A673 (cell line): ENCODE data around the gene GSE1. TPM values are rescaled to one million over a fixed set of nuclear protein-coding genes. Genes with fewer than 3 reads are reported as not detected.
A peak's percentile ranks its signal among the peaks of the same experiment; 100 is the strongest.

ENCODE experiments used
- BruUV-seq: library from RNA; stranded (reverse); fragments of 400-500 nt; replicated peaks from 2 replicates; lab custom pipeline; 2021; lab: Mats Ljungman, UMichigan
- CTCF ChIA-PET: fragments of 300-600 bp; sonication (Branson Sonifier 250); formaldehyde crosslinking; loops from one replicate; lab custom pipeline; 2022; ENCODE audit warnings: antibody characterized with exemption; lab: Charles Lee
- POLR2A ChIA-PET: fragments of 300-600 bp; sonication (Branson Sonifier 250); formaldehyde crosslinking; loops from one replicate; lab custom pipeline; 2022; ENCODE audit warnings: antibody characterized with exemption; ENCODE audit not compliant: low non-redundant PET; lab: Charles Lee
- DNase-seq: peaks from one replicate; pipeline ENCODE4 v3.0.0-alpha.2; 2015; ENCODE audit warnings: low spot score
- H3K27ac ChIP-seq: fragments of 200-600 bp; sonication (generic); 2 replicates; pipeline ENCODE4 v1.5.1; 2016; ENCODE audit warnings: mixed run types, low read depth, mild to moderate bottlenecking, mixed read lengths, antibody characterized with exemption, low read length; ENCODE audit not compliant: poor library complexity, severe bottlenecking
- H3K27me3 ChIP-seq: fragments of 200-600 bp; sonication (generic); replicated peaks from 2 replicates; pipeline ENCODE4 v1.6.1; 2017; ENCODE audit warnings: mixed run types, low read depth, mild to moderate bottlenecking, mixed read lengths, antibody characterized with exemption, low read length; ENCODE audit not compliant: insufficient read depth, poor library complexity
- H3K36me3 ChIP-seq: fragments of 200-600 bp; sonication (generic); 2 replicates; pipeline ENCODE4 v1.6.1; 2016; ENCODE audit warnings: mixed run types, mild to moderate bottlenecking, mixed read lengths, antibody characterized with exemption, low read length; ENCODE audit not compliant: insufficient read depth, poor library complexity, severe bottlenecking
- H3K4me1 ChIP-seq: fragments of 200-600 bp; sonication (generic); 2 replicates; pipeline ENCODE4 v1.6.1; 2017; ENCODE audit warnings: mixed run types, mild to moderate bottlenecking, mixed read lengths, antibody characterized with exemption, low read length; ENCODE audit not compliant: insufficient read depth, poor library complexity, severe bottlenecking
- H3K4me3 ChIP-seq: fragments of 200-600 bp; sonication (generic); 2 replicates; pipeline ENCODE4 v1.5.1; 2016; ENCODE audit warnings: low read depth, mixed run types, mild to moderate bottlenecking, mixed read lengths, low read length; ENCODE audit not compliant: poor library complexity, severe bottlenecking
- H3K9me3 ChIP-seq: fragments of 200-600 bp; sonication (generic); 2 replicates; pipeline ENCODE4 v1.6.1; 2016; ENCODE audit warnings: mixed run types, low read depth, mild to moderate bottlenecking, mixed read lengths, antibody characterized with exemption, low read length; ENCODE audit not compliant: poor library complexity, severe bottlenecking
- EZH2 ChIP-seq: fragments of 200-600 bp; sonication (generic); IDR thresholded peaks from 2 replicates; pipeline ENCODE4 v1.6.1; 2017; ENCODE audit warnings: borderline replicate concordance, low read depth, mild to moderate bottlenecking, mixed read lengths, antibody characterized with exemption, low read length; ENCODE audit not compliant: poor library complexity, severe bottlenecking
- intact Hi-C: fragments of 100-400 bp; cut with micrococcal nuclease; formaldehyde crosslinking; loops from one replicate; pipeline ENCODE4 v1.10.0; 2022; ENCODE audit not compliant: unreplicated experiment
- total RNA-seq: library from RNA; stranded (reverse); gene quantifications from 2 replicates; pipeline ENCODE4 v1.2.3, GENCODE V29; 2021
- TF ChIP-seq, protein P1 (sequence below): fragments of 300-800, 200-600 bp; sonication (generic); conservative IDR thresholded peaks from 2 replicates; pipeline ENCODE4 v1.5.1; 2017; ENCODE audit warnings: low read depth, mild to moderate bottlenecking, antibody characterized with exemption, low read length, moderate library complexity, mixed read lengths

Gene GSE1
- total RNA-seq, 1 experiment from 2014 or later, result 64.2 TPM

DNA sequence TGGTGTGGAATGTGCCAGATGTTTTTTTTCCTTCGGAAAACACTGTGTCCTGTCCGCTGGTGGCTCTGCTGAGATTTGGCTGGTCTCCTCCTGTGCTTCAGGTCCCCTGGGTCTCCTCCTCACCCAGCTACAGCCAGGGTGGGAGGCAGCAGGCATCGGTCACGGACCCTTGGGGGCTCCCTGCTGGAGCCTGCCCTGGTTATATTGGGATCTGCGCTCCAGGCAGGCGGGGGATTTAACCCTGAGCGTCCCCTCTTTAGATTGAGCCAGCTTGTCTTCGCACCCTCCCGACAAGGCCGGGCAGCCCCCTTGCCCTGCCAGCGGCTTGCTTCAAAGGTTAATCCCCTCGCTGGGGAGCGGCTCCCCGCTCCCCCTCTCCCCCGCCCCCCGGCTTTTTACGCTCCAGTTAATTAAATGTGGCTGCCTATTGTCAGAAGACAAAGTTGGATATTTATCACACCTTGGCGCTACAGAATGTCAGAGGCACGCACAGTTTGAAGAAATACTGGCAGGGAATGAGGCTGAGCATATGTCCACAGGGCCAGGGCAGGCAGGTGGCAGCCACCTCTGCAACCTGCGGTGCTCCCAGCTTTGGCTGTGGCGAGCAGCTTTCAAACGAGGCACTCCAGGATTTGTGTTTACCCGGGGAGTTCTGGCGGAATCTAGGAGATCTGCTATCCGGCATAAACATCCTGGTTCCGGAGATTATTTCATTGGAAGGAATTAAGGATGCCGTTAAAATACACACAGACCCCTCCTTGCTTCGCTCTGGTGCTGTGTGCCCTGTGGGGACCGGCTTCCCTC is 38.2 kb upstream of the GSE1 start:
- intact Hi-C loops, result loop anchor here (5.0 kb wide), 1 partner anchor 37 kb away; the partner anchor contains the start of gene GSE1
- CTCF ChIA-PET, result no interaction called here
- POLR2A ChIA-PET, result no interaction called here
- Histone ChIP-seq H3K36me3 (no peaks in the 10 kb centered on the region), H3K27me3 (no peaks in the 10 kb centered on the region), H3K4me1 (peaks cover 76% of the 10 kb centered on the region), H3K27ac (peak overlapping the region; percentile 54), H3K9me3 (no peaks in the 10 kb centered on the region), H3K4me3 (peak overlapping the region; percentile 9)
- no peak for TF ChIP-seq EZH2
- TF ChIP-seq, protein P1, sequence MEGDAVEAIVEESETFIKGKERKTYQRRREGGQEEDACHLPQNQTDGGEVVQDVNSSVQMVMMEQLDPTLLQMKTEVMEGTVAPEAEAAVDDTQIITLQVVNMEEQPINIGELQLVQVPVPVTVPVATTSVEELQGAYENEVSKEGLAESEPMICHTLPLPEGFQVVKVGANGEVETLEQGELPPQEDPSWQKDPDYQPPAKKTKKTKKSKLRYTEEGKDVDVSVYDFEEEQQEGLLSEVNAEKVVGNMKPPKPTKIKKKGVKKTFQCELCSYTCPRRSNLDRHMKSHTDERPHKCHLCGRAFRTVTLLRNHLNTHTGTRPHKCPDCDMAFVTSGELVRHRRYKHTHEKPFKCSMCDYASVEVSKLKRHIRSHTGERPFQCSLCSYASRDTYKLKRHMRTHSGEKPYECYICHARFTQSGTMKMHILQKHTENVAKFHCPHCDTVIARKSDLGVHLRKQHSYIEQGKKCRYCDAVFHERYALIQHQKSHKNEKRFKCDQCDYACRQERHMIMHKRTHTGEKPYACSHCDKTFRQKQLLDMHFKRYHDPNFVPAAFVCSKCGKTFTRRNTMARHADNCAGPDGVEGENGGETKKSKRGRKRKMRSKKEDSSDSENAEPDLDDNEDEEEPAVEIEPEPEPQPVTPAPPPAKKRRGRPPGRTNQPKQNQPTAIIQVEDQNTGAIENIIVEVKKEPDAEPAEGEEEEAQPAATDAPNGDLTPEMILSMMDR, result no peak
- no TSS peak for BruUV-seq
- DNase-seq, result peak; percentile 45

DNA sequence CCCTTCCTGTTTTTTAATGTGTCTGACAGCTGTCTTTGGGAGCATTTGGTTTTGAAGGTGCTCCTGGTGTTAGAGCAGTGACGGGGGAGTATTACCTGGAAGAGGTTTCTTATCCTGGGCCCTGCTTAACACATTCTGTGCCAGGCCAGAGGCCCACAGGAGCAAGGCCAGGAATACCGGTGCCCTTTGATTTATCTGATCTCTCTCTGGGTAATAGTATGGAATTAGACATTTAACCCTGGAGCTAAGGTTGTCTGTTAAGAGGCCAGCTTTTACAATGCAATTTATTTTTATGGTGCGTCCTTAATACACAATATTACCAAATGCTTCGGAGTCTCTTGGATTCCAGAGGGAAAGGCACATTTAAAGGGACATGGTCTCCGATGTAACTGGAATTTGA is 37.2 kb upstream of the GSE1 start:
- BruUV-seq, result no TSS peak
- intact Hi-C loops, result no loop called here
- no peak for DNase-seq
- Histone ChIP-seq H3K27me3 (no peaks in the 10 kb centered on the region), H3K9me3 (no peaks in the 10 kb centered on the region), H3K36me3 (no peaks in the 10 kb centered on the region), H3K4me3 (peak overlapping the region; percentile 9), H3K27ac (no peak overlapping the region), H3K4me1 (peaks cover 70% of the 10 kb centered on the region)
- ChIA-PET POLR2A (no interaction called here), CTCF (no interaction called here)
- no peak for TF ChIP-seq EZH2
- TF ChIP-seq, protein P1, result no peak

DNA sequence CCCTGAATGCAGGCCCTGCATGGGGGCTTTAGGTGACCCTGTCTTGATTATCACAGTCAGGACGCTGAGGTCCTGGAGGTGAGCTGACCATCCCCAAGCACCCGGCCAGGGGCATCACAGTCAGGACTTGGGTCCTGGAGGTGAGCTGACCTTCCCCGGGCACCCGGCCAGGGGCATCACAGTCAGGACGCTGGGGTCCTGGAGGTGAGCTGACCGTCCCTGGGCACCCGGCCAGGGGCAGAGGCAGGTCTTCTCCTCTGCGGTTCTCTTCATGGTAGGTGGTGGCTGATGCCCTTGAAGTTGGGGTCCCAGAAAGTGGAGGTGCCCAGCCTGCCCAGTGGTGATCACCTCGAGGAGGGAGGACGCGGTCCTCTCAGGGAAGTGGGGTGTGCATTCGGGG is 36.2 kb upstream of the GSE1 start:
- POLR2A ChIA-PET, result no interaction called here
- no peaks in the 10 kb centered on the region for H3K36me3 ChIP-seq
- H3K27ac ChIP-seq, result no peak overlapping the region
- no peaks in the 10 kb centered on the region for H3K27me3 ChIP-seq
- H3K4me1 ChIP-seq, result peaks cover 80% of the 10 kb centered on the region
- CTCF ChIA-PET, result no interaction called here
- TF ChIP-seq EZH2, result no peak
- TF ChIP-seq, protein P1, result no peak
- no peak for DNase-seq
- BruUV-seq, result no TSS peak
- H3K9me3 ChIP-seq, result no peaks in the 10 kb centered on the region
- intact Hi-C loops, result no loop called here
- no peak overlapping the region for H3K4me3 ChIP-seq
